ENCODE results near the gene KLHL1.
"Not testable (repeated sequence)": the region's sequence is repeated elsewhere in the genome, so short reads cannot be mapped to it uniquely, and the experiment has no call there.

The KLHL1 gene

DNA sequence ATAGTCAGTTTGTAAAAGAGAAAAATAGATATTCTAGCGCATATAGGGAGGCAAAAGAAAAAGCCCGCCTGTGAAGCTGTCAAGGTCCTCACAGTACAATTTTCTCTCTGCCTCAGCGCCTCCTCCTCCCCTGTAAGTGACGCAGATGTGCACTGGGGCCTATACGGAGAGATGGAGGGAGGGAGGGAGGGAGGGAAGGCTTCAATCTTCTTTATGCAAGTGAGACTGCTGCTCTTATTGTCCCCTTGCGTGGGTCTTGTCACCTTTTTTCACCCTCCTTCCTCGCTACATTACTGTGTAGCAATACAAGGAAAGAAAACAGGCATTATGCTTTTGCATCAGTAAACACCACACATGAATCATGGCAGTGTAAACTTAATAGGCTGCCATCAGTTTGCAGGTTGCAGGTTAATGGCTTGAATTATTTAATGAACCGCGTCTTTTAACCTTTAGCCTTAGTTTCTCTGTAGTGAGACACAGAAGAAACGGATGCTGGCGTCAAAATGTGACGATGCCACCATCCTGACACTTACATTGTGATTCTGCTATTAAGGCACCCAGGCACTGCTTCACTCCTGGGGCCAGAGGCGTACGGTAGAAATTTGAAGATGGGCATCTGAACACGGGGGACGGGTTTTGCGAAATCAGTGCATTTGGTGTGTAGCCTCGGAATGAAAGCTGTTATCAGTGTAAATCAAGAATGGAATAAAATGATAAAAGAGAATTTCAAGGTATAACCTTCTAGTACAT lies at the start of gene KLHL1:
Gene KLHL1 (minus strand): TSS at position 97 of the 750 bp plus-strand sequence. CDS start 753 bp downstream, outside the sequence.
- no peak for DNase-seq (ENCODE audit: low read depth)

DNA sequence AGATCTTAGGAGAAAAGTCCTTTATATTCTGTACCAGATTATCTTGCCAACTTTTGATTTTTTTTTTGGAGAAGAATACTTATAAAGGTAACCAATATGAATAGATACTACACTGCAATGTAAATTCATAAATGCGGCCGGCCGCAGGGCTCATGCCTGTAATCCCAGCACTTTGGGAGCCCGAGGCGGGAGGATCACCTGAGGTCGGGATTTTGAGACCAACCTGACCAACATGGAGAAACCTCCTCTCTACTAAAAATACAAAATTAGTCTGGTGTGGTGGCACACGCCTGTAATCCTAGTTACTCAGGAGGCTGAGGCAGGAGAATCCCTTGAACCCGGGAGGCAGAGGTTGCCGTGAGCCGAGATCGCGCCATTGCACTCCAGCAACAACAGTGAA lies 34.4 kb upstream of the KLHL1 start:
- DNase-seq (ENCODE audit: low read depth): not testable (repeated sequence)

DNA sequence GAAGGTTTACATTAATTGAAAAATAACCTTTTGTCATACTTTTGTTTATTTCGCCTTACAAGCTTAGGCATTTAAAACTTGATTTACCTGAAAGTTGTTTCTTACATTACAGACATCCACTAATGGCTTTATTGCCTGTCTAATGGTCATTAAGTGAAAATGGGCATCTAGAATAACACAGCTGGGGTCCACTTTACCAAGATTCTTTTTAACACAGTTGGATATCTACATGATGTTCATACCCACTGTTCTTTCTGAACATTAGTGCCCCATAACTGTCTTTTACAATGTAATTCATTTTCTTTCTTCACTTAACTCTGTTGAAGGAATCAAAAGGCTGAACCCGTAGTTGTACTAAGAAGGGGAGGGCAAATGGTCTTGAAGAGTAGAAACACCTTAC lies 19.8 kb upstream of the KLHL1 start:
- DNase-seq (ENCODE audit: low read depth): no peak

- DNase-seq (ENCODE audit: low read depth): no peak
Observed at GRCh38 chr13:70125693-70126092, 17.4 kb upstream of the KLHL1 start.

- no peak for DNase-seq (ENCODE audit: low read depth)
Observed at GRCh38 chr13:70117338-70117905, 9.2 kb upstream of the KLHL1 start.

- no peak for DNase-seq (ENCODE audit: low read depth)
Observed at GRCh38 chr13:70107498-70108281, 562 bp downstream of the KLHL1 start, which contains the start of gene ATXN8OS. Gene ATXN8OS, plus strand, starts transcription at chr13:70107826.

DNA sequence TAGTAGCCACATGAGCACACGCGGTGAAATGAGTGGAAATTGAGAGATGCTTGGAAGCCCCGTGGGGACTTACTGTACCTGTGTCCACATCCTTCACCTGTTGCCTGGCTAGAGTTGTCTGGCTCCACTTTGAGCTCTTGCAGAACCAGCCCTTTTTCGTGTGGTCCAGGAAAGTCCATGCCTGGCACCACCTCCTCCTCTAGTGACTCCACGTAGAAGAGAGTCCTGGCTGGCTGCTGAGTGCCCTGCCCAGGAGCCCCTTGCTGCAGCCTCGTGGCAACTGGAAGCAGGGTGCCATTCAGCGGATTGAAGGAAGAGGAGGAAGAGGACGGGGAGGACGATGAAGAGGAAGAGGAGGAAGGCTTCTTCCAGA lies 1.1 kb downstream of the KLHL1 start:
- DNase-seq (ENCODE audit: low read depth): no peak

- DNase-seq (ENCODE audit: low read depth): no peak
Observed at GRCh38 chr13:70104481-70104880, 3.8 kb downstream of the KLHL1 start.

- no peak for DNase-seq (ENCODE audit: low read depth)
Observed at GRCh38 chr13:70098669-70099068, 9.6 kb downstream of the KLHL1 start.

DNA sequence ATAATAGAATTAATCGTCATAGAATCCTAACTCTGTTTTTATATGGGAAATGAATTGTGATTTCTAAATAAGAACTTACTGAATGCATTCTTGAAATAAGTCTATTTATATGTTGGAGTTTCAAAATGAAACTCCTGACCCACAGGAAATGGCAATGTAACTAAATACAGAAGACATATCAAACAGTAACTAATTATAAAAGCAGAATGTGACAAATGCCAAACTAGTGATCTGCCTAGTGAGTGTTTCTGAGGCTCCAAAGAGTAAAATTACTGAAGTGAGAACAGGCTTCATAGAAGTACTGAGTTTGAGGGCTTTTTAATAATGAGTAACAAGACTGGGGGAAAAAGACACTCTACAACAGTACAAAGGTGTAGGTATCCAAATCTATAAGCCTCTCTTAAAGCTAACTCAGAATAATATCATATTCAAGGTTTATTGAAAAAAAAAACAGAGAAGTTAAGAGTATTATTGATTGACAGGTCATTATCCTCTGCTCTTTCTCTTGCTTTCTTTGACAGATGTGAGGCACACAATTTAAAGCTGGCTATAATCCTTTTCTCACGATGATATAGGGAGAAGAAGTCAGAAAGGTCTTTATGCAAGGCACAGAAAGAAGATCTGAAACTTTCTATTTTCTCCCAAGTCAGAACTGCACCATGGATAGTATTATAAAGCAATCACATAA lies 18.1 kb downstream of the KLHL1 start:
- DNase-seq (ENCODE audit: low read depth): no peak

- DNase-seq (ENCODE audit: low read depth): no peak
Observed at GRCh38 chr13:70088926-70089325, 19.3 kb downstream of the KLHL1 start.

GRCh38 chr13:70087247-70087646 lies 21.0 kb downstream of the KLHL1 start:
- no peak for DNase-seq (ENCODE audit: low read depth)

GRCh38 chr13:70080012-70080411 lies 28.2 kb downstream of the KLHL1 start:
- DNase-seq (ENCODE audit: low read depth): no peak

DNA sequence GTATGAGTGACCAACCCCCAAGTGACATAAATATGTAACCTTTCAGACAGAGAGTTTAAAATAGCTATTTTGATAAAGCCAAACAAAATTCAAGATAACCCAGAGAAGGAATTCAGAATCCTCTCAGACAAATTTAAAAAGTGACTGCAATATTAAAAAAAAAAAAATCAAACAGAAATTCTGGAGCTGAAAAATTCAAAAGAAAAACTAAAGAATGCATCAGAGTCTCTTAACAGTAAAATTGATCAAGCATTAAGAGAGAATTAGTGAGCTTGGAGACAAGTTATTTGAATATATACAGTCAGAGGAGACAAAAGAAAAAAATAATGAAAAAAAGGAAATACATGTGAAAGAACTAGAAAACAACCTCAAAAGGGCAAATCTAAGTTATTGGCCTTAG lies 53.7 kb downstream of the KLHL1 start:
- DNase-seq (ENCODE audit: low read depth): no peak

GRCh38 chr13:70051531-70051930 lies 56.7 kb downstream of the KLHL1 start:
- no peak for DNase-seq (ENCODE audit: low read depth)

DNA sequence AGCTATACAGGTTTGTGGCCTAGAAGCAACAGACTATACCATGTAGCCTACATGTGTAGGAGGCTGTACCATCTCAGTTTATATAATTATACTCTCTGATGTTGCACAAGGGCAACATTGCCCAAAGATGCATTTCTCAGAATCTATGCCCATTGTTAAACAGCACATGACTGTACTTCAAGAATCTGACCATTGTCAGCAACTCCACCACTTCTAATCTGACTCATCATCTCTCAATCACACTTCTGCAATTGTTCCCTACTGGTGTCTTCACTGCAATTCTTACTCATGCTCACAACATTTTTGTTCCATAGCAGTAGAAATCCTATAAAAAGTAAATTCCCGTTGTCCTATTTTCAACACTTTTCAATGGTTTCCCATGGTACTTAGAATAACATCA lies 64.6 kb downstream of the KLHL1 start:
- no peak for DNase-seq (ENCODE audit: low read depth)

GRCh38 chr13:70042193-70042592 lies 66.1 kb downstream of the KLHL1 start:
- no peak for DNase-seq (ENCODE audit: low read depth)

- no peak for DNase-seq (ENCODE audit: low read depth)
Observed at GRCh38 chr13:70034286-70034685, 74.0 kb downstream of the KLHL1 start.

- no peak for DNase-seq (ENCODE audit: low read depth)
Observed at GRCh38 chr13:70027551-70027950, 80.7 kb downstream of the KLHL1 start.

- no peak for DNase-seq (ENCODE audit: low read depth)
Observed at GRCh38 chr13:70023516-70023915, 84.7 kb downstream of the KLHL1 start.

GRCh38 chr13:70022646-70023045 lies 85.6 kb downstream of the KLHL1 start:
- DNase-seq (ENCODE audit: low read depth): no peak

DNA sequence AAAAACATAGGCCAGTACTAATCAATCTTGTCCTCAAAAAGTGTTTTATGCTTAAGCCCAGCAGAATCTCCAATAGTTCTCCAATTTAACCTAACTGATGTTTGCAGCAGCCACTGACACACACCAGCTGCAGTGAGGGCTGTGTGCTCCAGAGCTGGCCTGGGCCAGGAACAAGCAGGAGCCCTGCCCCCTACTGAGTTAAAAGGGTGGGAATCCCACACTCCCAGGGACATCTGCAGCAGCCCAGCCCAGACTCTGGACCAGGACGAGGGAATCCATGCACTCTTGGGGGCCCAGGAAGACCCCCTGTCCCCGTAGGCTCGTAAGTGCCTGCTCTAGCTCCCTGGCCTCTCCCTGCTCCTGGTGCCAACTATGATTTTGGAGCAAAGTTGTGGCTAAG lies 92.1 kb downstream of the KLHL1 start:
- DNase-seq (ENCODE audit: low read depth): no peak

- no peak for DNase-seq (ENCODE audit: low read depth)
Observed at GRCh38 chr13:70014337-70014736, 93.9 kb downstream of the KLHL1 start.
